ENCODE data around the gene PPIG. TPM values are rescaled to one million over a fixed set of nuclear protein-coding genes. Genes with fewer than 3 reads are reported as not detected.
"Not testable (repeated sequence)": the region's sequence is repeated elsewhere in the genome, so short reads cannot be mapped to it uniquely, and the experiment has no call there.

The PPIG gene
- total RNA-seq, 2 donors from 2014 or later, result 49.6 to 51.0 TPM

DNA sequence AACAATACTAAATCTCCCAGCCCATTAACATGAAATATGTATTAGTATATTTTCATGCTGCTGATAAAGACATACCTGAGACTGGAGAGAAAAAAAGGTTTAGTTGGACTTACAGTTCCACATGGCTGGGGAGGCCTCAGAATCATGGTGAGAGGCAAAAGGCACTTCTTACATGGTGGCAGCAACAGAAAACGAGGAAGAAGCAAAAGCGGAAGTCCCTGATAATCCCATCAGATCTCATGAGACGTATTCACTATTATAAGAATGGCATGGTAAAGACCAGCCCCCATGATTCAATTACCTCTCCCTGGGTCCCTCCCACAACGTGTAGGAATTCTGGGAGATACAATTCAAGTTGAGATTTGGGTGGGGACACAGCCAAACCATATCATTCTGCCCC lies 102.7 kb downstream of the PPIG start:
- intact Hi-C loops (cut with DNase I); DNase-seq (ENCODE audit: low spot score): not testable (repeated sequence)

DNA sequence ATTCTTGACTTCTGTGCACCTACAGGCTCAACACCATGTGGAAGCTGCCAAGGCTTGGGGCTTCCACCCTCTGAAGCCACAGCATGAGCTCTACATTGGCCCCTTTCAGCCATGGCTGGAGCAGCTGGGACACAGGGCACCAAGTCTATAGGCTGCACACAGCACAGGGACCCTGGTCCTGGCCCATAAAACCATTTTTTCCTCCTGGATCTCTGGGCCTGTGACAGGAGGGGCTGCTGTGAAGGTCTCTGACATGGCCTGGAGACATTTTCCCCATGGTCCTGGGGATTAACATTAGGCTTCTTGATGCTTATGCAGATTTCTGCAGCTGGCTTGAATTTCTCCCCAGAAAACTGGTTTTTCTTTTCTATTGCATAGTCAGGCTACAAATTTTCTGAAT lies 103.8 kb downstream of the PPIG start:
- intact Hi-C loops (cut with DNase I); DNase-seq (ENCODE audit: low spot score): not testable (repeated sequence)

GRCh38 chr2:169690958-169691357 lies 106.8 kb downstream of the PPIG start:
- no peak for DNase-seq (ENCODE audit: low spot score)
- intact Hi-C loops (cut with DNase I), result no loop called here

Other genes starting within 250 kb of the PPIG start
- gene LRP2, start 221.8 kb upstream of the PPIG start, total RNA-seq, result not detected
- gene BBS5, start 104.9 kb upstream of the PPIG start, total RNA-seq, result 1 to 10 TPM; 7.8 to 9.8 TPM
- 1 to 10 TPM in 1 of 2 donors, under 1 TPM in 1; 0.60 to 1.1 TPM for gene KLHL41, start 74.6 kb upstream of the PPIG start, total RNA-seq
- gene FASTKD1, start 10.5 kb upstream of the PPIG start, total RNA-seq, result 10 to 100 TPM; 16.8 to 19.6 TPM
- gene CFAP210, start 110.1 kb downstream of the PPIG start, total RNA-seq, result not detected
- 1 to 10 TPM; 3.8 to 6.0 TPM for gene PHOSPHO2, start 110.1 kb downstream of the PPIG start, total RNA-seq
- 10 to 100 TPM; 18.6 to 22.6 TPM for gene KLHL23, start 149.5 kb downstream of the PPIG start, total RNA-seq
- 10 to 100 TPM; 70.6 to 75.7 TPM for gene SSB, start 214.5 kb downstream of the PPIG start, total RNA-seq
- 10 to 100 TPM; 57.3 to 76.8 TPM for gene METTL5, start 240.6 kb downstream of the PPIG start, total RNA-seq
- 10 to 100 TPM; 49.2 to 54.2 TPM for gene UBR3, start 243.1 kb downstream of the PPIG start, total RNA-seq